GM18517 (cell line): Measurements from ENCODE around the gene NUDT13.
"Not testable (repeated sequence)": the region's sequence is repeated elsewhere in the genome, so short reads cannot be mapped to it uniquely, and the experiment has no call there.

Experiments
- ATAC-seq: cut with Tn5 transposase; IDR thresholded peaks from one replicate; pipeline ENCODE4 v1.9.1; 2021; ENCODE audit warnings: mild to moderate bottlenecking, moderate library complexity; ENCODE audit not compliant: unreplicated experiment

The NUDT13 gene

GRCh38 chr10:73097305-73097670, 13.0 kb upstream of the NUDT13 start:
- ATAC-seq = no peak

GRCh38 chr10:73099141-73099540, 11.1 kb upstream of the NUDT13 start:
- ATAC-seq = no peak

- no peak for ATAC-seq
Measured at GRCh38 chr10:73106301-73106700, 4.0 kb upstream of the NUDT13 start.

- ATAC-seq = not testable (repeated sequence)
Measured at GRCh38 chr10:73109248-73109652, 1.0 kb upstream of the NUDT13 start.

- ATAC-seq = not testable (repeated sequence)
Measured at GRCh38 chr10:73112032-73112431, 1.8 kb downstream of the NUDT13 start.

GRCh38 chr10:73113551-73113950, 3.3 kb downstream of the NUDT13 start:
- ATAC-seq = no peak

- no peak for ATAC-seq
Measured at GRCh38 chr10:73116017-73116416, 5.8 kb downstream of the NUDT13 start.

GRCh38 chr10:73117976-73118743, 7.9 kb downstream of the NUDT13 start:
- peak; percentile 85 for ATAC-seq

- ATAC-seq = no peak
Measured at GRCh38 chr10:73119457-73119856, 9.2 kb downstream of the NUDT13 start.

GRCh38 chr10:73119952-73120351, 9.7 kb downstream of the NUDT13 start:
- no peak for ATAC-seq

GRCh38 chr10:73126343-73126742, 16.1 kb downstream of the NUDT13 start:
- no peak for ATAC-seq

GRCh38 chr10:73131301-73131700, 21.0 kb downstream of the NUDT13 start:
- no peak for ATAC-seq

- ATAC-seq = no peak
Measured at GRCh38 chr10:73131913-73132686, 21.8 kb downstream of the NUDT13 start.

- no peak for ATAC-seq
Measured at GRCh38 chr10:73134727-73135126, 24.5 kb downstream of the NUDT13 start.

GRCh38 chr10:73136627-73137026, 26.4 kb downstream of the NUDT13 start:
- no peak for ATAC-seq

GRCh38 chr10:73139251-73139650, 29.0 kb downstream of the NUDT13 start:
- ATAC-seq = no peak

- ATAC-seq = no peak
Measured at GRCh38 chr10:73141603-73142002, 31.3 kb downstream of the NUDT13 start.

- not testable (repeated sequence) for ATAC-seq
Measured at GRCh38 chr10:73150633-73151413, 40.6 kb downstream of the NUDT13 start.

GRCh38 chr10:73152009-73152408, 41.8 kb downstream of the NUDT13 start:
- ATAC-seq = no peak

GRCh38 chr10:73156054-73156453, 45.8 kb downstream of the NUDT13 start:
- no peak for ATAC-seq

GRCh38 chr10:73159038-73159648, 48.9 kb downstream of the NUDT13 start:
- no peak for ATAC-seq
